KMS-11 (cell line): ENCODE data around the gene KMT2D.

ENCODE experiments used
- H2AFZ ChIP-seq: fragments of 200-600 bp; sonication (generic); 2 replicates; pipeline ENCODE4 v1.6.1; 2016; ENCODE audit warnings: antibody characterized with exemption, mixed run types, low read depth
- H3K27ac ChIP-seq: fragments of 200-600 bp; sonication (generic); 2 replicates; pipeline ENCODE4 v1.6.1; 2016; ENCODE audit warnings: mild to moderate bottlenecking, mixed run types
- H3K27me3 ChIP-seq: fragments of 200-600 bp; sonication (generic); 2 replicates; pipeline ENCODE4 v1.6.1; 2017; ENCODE audit warnings: mild to moderate bottlenecking, low read depth, mixed run types, moderate library complexity; ENCODE audit not compliant: insufficient read depth
- H3K36me3 ChIP-seq: fragments of 200-600 bp; sonication (generic); 2 replicates; pipeline ENCODE4 v1.6.1; 2017; ENCODE audit warnings: mild to moderate bottlenecking, mixed run types; ENCODE audit not compliant: insufficient read depth
- H3K4me1 ChIP-seq: fragments of 200-600 bp; sonication (generic); 2 replicates; pipeline ENCODE4 v1.6.1; 2016; ENCODE audit warnings: mild to moderate bottlenecking, low read depth, mixed run types; ENCODE audit not compliant: poor library complexity, severe bottlenecking
- H3K4me2 ChIP-seq: fragments of 200-600 bp; sonication (generic); 2 replicates; pipeline ENCODE4 v1.7.0; 2016; ENCODE audit warnings: mild to moderate bottlenecking, mixed run types
- H3K4me3 ChIP-seq: fragments of 200-600 bp; sonication (generic); IDR thresholded peaks from 2 replicates; pipeline ENCODE4 v1.6.1; 2017; ENCODE audit warnings: low read depth, low read length, mixed read lengths; ENCODE audit not compliant: insufficient read depth
- H3K79me2 ChIP-seq: fragments of 200-600 bp; sonication (generic); 2 replicates; pipeline ENCODE4 v1.6.1; 2016; ENCODE audit warnings: low read depth, mixed run types; ENCODE audit not compliant: insufficient read depth
- H3K9ac ChIP-seq: fragments of 200-600 bp; sonication (generic); 2 replicates; pipeline ENCODE4 v1.6.1; 2016; ENCODE audit warnings: mild to moderate bottlenecking, mixed run types
- H4K20me1 ChIP-seq: fragments of 200-600 bp; sonication (generic); 2 replicates; pipeline ENCODE4 v1.6.1; 2016; ENCODE audit warnings: mild to moderate bottlenecking, mixed run types; ENCODE audit not compliant: insufficient read depth
- TF ChIP-seq, protein P1 (sequence below): fragments of 200-600 bp; sonication (generic); conservative IDR thresholded peaks from 2 replicates; pipeline ENCODE4 v1.6.1; 2017; ENCODE audit warnings: low read depth, mild to moderate bottlenecking, antibody characterized with exemption, low read length, moderate library complexity, mixed read lengths

Gene KMT2D

DNA sequence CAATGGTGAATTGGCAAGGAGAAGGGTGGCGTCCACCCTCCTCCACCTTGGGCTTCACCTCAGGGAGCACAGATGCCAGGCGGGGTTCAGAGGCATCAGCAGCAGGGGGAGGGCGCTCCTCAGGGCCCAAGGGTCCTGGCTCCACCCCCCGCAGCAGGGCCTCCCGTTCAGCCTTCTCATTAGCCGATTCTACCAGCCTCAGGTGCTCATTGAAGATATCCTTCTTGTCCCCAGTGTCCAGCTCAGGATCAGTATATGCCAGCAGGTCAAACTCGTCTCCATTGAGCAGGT is 22.7 kb downstream of the KMT2D start:
- H3K27ac ChIP-seq: no peak overlapping the region
- no peaks in the 10 kb centered on the region for H4K20me1 ChIP-seq
- H3K4me3 ChIP-seq: no peak overlapping the region
- H3K27me3 ChIP-seq: no peaks in the 10 kb centered on the region
- H3K4me1 ChIP-seq: no peaks in the 10 kb centered on the region
- no peaks in the 10 kb centered on the region for H3K79me2 ChIP-seq
- TF ChIP-seq, protein P1, sequence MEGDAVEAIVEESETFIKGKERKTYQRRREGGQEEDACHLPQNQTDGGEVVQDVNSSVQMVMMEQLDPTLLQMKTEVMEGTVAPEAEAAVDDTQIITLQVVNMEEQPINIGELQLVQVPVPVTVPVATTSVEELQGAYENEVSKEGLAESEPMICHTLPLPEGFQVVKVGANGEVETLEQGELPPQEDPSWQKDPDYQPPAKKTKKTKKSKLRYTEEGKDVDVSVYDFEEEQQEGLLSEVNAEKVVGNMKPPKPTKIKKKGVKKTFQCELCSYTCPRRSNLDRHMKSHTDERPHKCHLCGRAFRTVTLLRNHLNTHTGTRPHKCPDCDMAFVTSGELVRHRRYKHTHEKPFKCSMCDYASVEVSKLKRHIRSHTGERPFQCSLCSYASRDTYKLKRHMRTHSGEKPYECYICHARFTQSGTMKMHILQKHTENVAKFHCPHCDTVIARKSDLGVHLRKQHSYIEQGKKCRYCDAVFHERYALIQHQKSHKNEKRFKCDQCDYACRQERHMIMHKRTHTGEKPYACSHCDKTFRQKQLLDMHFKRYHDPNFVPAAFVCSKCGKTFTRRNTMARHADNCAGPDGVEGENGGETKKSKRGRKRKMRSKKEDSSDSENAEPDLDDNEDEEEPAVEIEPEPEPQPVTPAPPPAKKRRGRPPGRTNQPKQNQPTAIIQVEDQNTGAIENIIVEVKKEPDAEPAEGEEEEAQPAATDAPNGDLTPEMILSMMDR: no peak
- H3K36me3 ChIP-seq: peaks cover 19% of the 10 kb centered on the region; the same call in 1 of the 2 replicates
- no peak overlapping the region for H2AFZ ChIP-seq
- no peak overlapping the region for H3K9ac ChIP-seq
- H3K4me2 ChIP-seq: no peak overlapping the region

DNA sequence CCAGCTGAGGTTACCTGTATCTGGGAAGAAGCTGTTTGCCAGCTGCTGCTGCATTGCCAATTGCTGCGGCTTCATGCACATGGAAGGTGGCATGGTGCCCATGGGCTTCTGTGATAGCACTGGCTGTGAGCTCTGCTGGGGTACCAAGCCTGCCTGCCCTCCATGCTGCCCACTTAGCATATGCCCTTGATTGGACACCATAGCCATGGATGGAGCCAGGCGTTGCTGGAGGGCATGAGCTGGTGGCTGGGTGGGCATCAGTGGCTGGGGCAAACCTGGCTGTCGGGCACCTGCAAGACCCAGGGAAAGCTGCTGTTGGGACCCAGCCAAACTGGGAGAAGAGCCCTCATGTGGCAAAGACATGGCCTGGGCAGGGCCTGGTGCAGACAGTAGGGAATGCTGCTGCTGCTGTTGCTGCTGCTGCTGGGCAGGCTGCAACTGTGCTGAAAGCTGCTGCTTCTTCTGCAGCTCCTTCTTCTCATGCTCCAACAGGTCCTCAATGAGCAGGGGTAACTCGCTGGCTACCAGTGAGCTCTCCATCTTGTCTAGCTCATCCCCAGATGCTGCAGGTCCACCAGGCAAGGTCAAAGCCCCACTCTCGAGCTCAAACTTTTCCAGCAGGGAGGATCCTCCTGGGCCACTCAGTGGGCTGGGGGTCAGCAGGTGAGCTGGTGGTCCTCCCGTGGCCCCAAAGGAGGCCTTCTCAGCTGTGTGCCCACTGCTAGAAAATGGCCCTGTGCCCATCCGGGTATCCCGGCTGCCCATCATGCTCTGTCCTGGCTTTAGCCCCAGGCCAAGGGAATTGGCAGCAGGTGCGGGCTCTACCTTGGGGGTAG is 23.3 kb downstream of the KMT2D start:
- no peaks in the 10 kb centered on the region for H3K27me3 ChIP-seq
- no peaks in the 10 kb centered on the region for H4K20me1 ChIP-seq
- H3K4me2 ChIP-seq: no peak overlapping the region
- TF ChIP-seq, protein P1: no peak
- H2AFZ ChIP-seq: no peak overlapping the region
- H3K4me1 ChIP-seq: no peaks in the 10 kb centered on the region
- H3K27ac ChIP-seq: no peak overlapping the region
- peaks cover 16% of the 10 kb centered on the region; the same call in 1 of the 2 replicates for H3K36me3 ChIP-seq
- H3K9ac ChIP-seq: no peak overlapping the region
- H3K79me2 ChIP-seq: no peaks in the 10 kb centered on the region
- no peak overlapping the region for H3K4me3 ChIP-seq

DNA sequence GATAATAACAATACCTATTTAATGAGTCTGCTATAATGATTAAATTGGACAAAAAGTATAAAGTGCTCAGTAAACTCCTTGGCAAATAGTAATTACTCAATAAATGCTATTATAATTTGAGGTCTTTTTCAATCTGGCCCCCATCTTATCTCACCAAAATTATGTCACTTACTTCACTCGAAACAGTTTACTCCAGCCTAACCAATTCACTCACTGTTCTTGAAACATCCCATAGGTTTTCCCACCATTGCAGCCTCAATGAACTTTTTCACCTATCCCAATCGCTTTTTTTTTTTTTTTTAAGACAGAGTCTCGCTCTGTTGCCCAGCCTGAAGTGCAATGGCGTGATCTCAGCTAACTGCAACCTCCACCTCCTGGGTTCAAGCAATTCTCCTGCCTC is 24.6 kb downstream of the KMT2D start:
- TF ChIP-seq, protein P1: no peak
- Histone ChIP-seq H3K79me2 (no peaks in the 10 kb centered on the region), H3K27ac (no peak overlapping the region), H3K9ac (no peak overlapping the region), H2AFZ (no peak overlapping the region), H3K4me3 (no peak overlapping the region), H4K20me1 (no peaks in the 10 kb centered on the region), H3K4me1 (no peaks in the 10 kb centered on the region), H3K27me3 (no peaks in the 10 kb centered on the region), H3K4me2 (no peak overlapping the region), H3K36me3 (peaks cover 13% of the 10 kb centered on the region; the same call in 1 of the 2 replicates)

DNA sequence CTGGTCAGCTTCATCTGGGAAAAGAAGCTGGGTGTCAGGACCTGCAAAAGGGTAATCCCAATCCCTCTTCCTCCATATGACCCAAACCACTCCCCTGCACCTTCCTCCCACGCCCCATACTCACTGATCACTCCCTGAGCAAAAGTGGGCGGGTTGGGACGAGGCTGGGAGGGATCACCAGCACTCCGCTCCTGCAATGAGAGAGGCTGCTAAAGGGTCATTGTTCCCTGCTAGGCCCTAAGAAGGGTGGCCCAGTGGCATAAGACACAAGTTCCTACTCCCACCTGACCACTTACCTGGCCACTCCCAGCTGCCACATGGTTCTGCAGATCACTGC is 26.3 kb downstream of the KMT2D start:
- no peaks in the 10 kb centered on the region for H4K20me1 ChIP-seq
- peaks cover 13% of the 10 kb centered on the region; the same call in 1 of the 2 replicates for H3K36me3 ChIP-seq
- H2AFZ ChIP-seq: no peak overlapping the region
- TF ChIP-seq, protein P1: no peak
- H3K27me3 ChIP-seq: no peaks in the 10 kb centered on the region
- H3K4me1 ChIP-seq: no peaks in the 10 kb centered on the region
- no peak overlapping the region for H3K9ac ChIP-seq
- H3K4me2 ChIP-seq: no peak overlapping the region
- no peaks in the 10 kb centered on the region for H3K79me2 ChIP-seq
- H3K4me3 ChIP-seq: no peak overlapping the region
- H3K27ac ChIP-seq: no peak overlapping the region
